Esophagus squamous epithelium (tissue), 5 donors: Measurements from ENCODE around the gene MTHFR. TPM values are rescaled to one million over a fixed set of nuclear protein-coding genes. Genes with fewer than 3 reads are reported as not detected.
A peak's percentile ranks its signal among the peaks of the same experiment; 100 is the strongest.

Source experiments
- DNase-seq: peaks from one replicate; lab custom pipeline; 2025; lab: John Stamatoyannopoulos, UW
- H3K27ac ChIP-seq, 4 donors: fragments of 200-600 bp; sonication (generic); one replicate each; pipeline ENCODE4 v1.5.1; 2016 to 2019; ENCODE audit warnings: mild to moderate bottlenecking in 1 of 4
- H3K27me3 ChIP-seq, 4 donors: fragments of 200-600 bp; sonication (generic); 1 replicate in 3 of 4; 2 replicates in 1 of 4; pipeline versions ENCODE4 v1.5.1 to v1.6.0; 2017 to 2021; ENCODE audit warnings: antibody characterized with exemption in 1 of 4
- H3K36me3 ChIP-seq, 3 donors: fragments of 200-600 bp; sonication (generic); one replicate each; pipeline ENCODE4 v1.5.1; 2016 to 2019
- H3K4me1 ChIP-seq, 3 donors: fragments of 200-600 bp; sonication (generic); one replicate each; pipeline ENCODE4 v1.5.1; 2017 to 2019
- H3K4me3 ChIP-seq, 4 donors: fragments of 200-600 bp; sonication (generic); 1 replicate in 3 of 4; 2 replicates in 1 of 4; pipeline ENCODE4 v1.5.1; 2016 to 2019; ENCODE audit warnings: mild to moderate bottlenecking in 2 of 4, moderate library complexity in 1 of 4
- H3K9me3 ChIP-seq, 3 donors: fragments of 200-600 bp; sonication (generic); one replicate each; pipeline ENCODE4 v1.5.1; 2016 to 2019
- POLR2A ChIP-seq, 4 donors: fragments of 450-650 bp; IDR thresholded peaks; one replicate each; pipeline ENCODE4 v1.6.1; 2017; ENCODE audit warnings: antibody characterized with exemption in 4 of 4, mild to moderate bottlenecking in 4 of 4, moderate library complexity in 3 of 4
- WGBS, 2 donors: methylation state at CpG; one replicate each; pipeline ENCODE4 v1.1.5; 2018; 5-methylcytosine and 5-hydroxymethylcytosine counted together
- intact Hi-C: fragments of 100-400 bp; cut with DNase I; formaldehyde crosslinking; loops from one replicate; pipeline ENCODE4 v1.15.0; 2022
- total RNA-seq, 4 donors: library from RNA; depleted of rRNA; stranded (reverse); fragments of >200 nt; gene quantifications; one replicate each; pipeline ENCODE4 v1.1.0, GENCODE V29; 2016
- TF ChIP-seq, protein P1 (sequence below), 6 experiments: fragments of 450-650 bp in 4 of 6; fragments of 200-600 bp in 2 of 6; sonication (generic) in 2 of 6; IDR thresholded peaks; one replicate each; pipeline ENCODE4 v1.5.1; 2016 to 2019; ENCODE audit warnings: antibody characterized with exemption in 6 of 6, mild to moderate bottlenecking in 4 of 6, moderate library complexity in 4 of 6
- donor health status: DM: yes; HTN: yes; CAD: no.

Gene MTHFR
- total RNA-seq, 4 donors from 2014 or later, result 15.6 to 30.1 (median 25.4) TPM

GRCh38 chr1:11765661-11766428 lies 39.9 kb downstream of the MTHFR start:
- H3K27me3 ChIP-seq, result peaks cover 0 to 44% (median 6%) of the 10 kb centered on the region in 4 donors
- intact Hi-C loops, result no loop called here
- no peak overlapping the region for H3K4me3 ChIP-seq
- H3K27ac ChIP-seq, result no peak overlapping the region
- H3K4me1 ChIP-seq, result peaks cover 0 to 11% (median 4%) of the 10 kb centered on the region in 3 donors
- 69 to 78% methylated on average over 7 to 15 of the region's 19 CpGs for WGBS, 2 donors
- H3K36me3 ChIP-seq, result no peaks in the 10 kb centered on the region
- TF ChIP-seq, protein P1, sequence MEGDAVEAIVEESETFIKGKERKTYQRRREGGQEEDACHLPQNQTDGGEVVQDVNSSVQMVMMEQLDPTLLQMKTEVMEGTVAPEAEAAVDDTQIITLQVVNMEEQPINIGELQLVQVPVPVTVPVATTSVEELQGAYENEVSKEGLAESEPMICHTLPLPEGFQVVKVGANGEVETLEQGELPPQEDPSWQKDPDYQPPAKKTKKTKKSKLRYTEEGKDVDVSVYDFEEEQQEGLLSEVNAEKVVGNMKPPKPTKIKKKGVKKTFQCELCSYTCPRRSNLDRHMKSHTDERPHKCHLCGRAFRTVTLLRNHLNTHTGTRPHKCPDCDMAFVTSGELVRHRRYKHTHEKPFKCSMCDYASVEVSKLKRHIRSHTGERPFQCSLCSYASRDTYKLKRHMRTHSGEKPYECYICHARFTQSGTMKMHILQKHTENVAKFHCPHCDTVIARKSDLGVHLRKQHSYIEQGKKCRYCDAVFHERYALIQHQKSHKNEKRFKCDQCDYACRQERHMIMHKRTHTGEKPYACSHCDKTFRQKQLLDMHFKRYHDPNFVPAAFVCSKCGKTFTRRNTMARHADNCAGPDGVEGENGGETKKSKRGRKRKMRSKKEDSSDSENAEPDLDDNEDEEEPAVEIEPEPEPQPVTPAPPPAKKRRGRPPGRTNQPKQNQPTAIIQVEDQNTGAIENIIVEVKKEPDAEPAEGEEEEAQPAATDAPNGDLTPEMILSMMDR (IDR thresholded peaks at IDR 0.05), result no peak
- no peak for TF ChIP-seq POLR2A (IDR thresholded peaks at IDR 0.05)
- no peak for DNase-seq
- H3K9me3 ChIP-seq, result no peaks in the 10 kb centered on the region

GRCh38 chr1:11764519-11764918 lies 41.2 kb downstream of the MTHFR start:
- TF ChIP-seq, protein P1 (IDR thresholded peaks at IDR 0.05), result no peak
- TF ChIP-seq POLR2A (IDR thresholded peaks at IDR 0.05), result no peak
- no peak for DNase-seq
- WGBS, 2 donors, result 40% methylated on average over 1 of the region's 7 CpGs; no CpG with 5 or more reads in 1 of the 2 donors
- intact Hi-C loops, result no loop called here
- Histone ChIP-seq H3K36me3 (no peaks in the 10 kb centered on the region), H3K27me3 (peaks cover 0 to 52% (median 6%) of the 10 kb centered on the region in 4 donors), H3K9me3 (no peaks in the 10 kb centered on the region), H3K4me3 (no peak overlapping the region), H3K4me1 (peaks cover 0 to 11% (median 4%) of the 10 kb centered on the region in 3 donors), H3K27ac (no peak overlapping the region)

- 67 to 83% methylated on average over 1 of the region's 3 CpGs for WGBS, 2 donors
- Histone ChIP-seq H3K9me3 (no peaks in the 10 kb centered on the region), H3K27me3 (peaks cover 0 to 52% (median 6%) of the 10 kb centered on the region in 4 donors), H3K27ac (no peak overlapping the region), H3K4me1 (peaks cover 0 to 11% (median 4%) of the 10 kb centered on the region in 3 donors), H3K36me3 (no peaks in the 10 kb centered on the region), H3K4me3 (no peak overlapping the region)
- TF ChIP-seq, protein P1 (IDR thresholded peaks at IDR 0.05), result no peak
- TF ChIP-seq POLR2A (IDR thresholded peaks at IDR 0.05), result no peak
- DNase-seq, result no peak
- intact Hi-C loops, result no loop called here
Measured at GRCh38 chr1:11764115-11764514, 41.6 kb downstream of the MTHFR start.

- H3K4me3 ChIP-seq, result peak within 1 kb of the TSS in 1 of 4 donors; percentile 25
- H3K4me1 ChIP-seq, result peaks cover 0 to 11% (median 4%) of the 10 kb centered on the region in 3 donors
- TF ChIP-seq POLR2A (IDR thresholded peaks at IDR 0.05), result no peak
- TF ChIP-seq, protein P1 (IDR thresholded peaks at IDR 0.05), result no peak
- peaks cover 0 to 52% (median 6%) of the 10 kb centered on the region in 4 donors for H3K27me3 ChIP-seq
- no peak for DNase-seq
- no peak within 1 kb of the TSS for H3K27ac ChIP-seq
- H3K36me3 ChIP-seq, result no peaks in the 10 kb centered on the region
- intact Hi-C loops, result no loop called here
- no peaks in the 10 kb centered on the region for H3K9me3 ChIP-seq
- WGBS, 2 donors, result 4 to 24% methylated on average over 5 to 7 of the region's 29 CpGs
Measured at GRCh38 chr1:11761988-11762406, 43.8 kb downstream of the MTHFR start, which contains the start of gene C1orf167. TSS of gene C1orf167 (plus strand) at chr1:11762193. CDS start at chr1:11764401, 2,208 bp downstream.

DNA sequence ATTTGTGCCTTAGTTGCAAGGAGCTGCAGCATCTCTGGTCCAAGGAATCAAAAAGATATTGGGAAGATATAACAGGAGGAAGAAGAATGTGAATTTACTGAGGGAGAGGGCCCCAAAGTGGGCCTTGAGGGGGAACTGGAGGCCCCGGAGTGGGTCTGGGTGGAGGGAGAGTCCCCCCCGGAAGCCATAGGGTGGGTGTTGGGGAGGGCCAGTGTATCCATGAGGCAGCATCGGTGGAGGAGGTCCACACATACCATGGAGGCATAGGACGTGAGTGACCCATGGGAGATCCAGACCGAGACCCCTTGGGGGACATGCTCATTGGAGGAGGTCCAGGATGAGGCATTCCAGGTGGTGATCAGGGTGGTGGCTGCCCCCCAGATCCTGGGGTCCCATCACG lies 44.5 kb downstream of the MTHFR start:
- Histone ChIP-seq H3K9me3 (no peaks in the 10 kb centered on the region), H3K27ac (no peak overlapping the region), H3K27me3 (peaks cover 0 to 47% (median 6%) of the 10 kb centered on the region in 4 donors), H3K4me1 (peaks cover 0 to 11% (median 4%) of the 10 kb centered on the region in 3 donors), H3K36me3 (no peaks in the 10 kb centered on the region), H3K4me3 (no peak overlapping the region)
- intact Hi-C loops, result no loop called here
- 81 to 94% methylated on average over 3 to 5 of the region's 6 CpGs for WGBS, 2 donors
- no peak for DNase-seq
- no peak for TF ChIP-seq POLR2A (IDR thresholded peaks at IDR 0.05)
- TF ChIP-seq, protein P1 (IDR thresholded peaks at IDR 0.05), result no peak
